ENCODE measurements around the gene PCDH9. TPM values are rescaled to one million over a fixed set of nuclear protein-coding genes. Genes with fewer than 3 reads are reported as not detected.

The PCDH9 gene
- total RNA-seq, 4 donors from 2014 or later: 0.57 to 1.7 (median 0.97) TPM

DNA sequence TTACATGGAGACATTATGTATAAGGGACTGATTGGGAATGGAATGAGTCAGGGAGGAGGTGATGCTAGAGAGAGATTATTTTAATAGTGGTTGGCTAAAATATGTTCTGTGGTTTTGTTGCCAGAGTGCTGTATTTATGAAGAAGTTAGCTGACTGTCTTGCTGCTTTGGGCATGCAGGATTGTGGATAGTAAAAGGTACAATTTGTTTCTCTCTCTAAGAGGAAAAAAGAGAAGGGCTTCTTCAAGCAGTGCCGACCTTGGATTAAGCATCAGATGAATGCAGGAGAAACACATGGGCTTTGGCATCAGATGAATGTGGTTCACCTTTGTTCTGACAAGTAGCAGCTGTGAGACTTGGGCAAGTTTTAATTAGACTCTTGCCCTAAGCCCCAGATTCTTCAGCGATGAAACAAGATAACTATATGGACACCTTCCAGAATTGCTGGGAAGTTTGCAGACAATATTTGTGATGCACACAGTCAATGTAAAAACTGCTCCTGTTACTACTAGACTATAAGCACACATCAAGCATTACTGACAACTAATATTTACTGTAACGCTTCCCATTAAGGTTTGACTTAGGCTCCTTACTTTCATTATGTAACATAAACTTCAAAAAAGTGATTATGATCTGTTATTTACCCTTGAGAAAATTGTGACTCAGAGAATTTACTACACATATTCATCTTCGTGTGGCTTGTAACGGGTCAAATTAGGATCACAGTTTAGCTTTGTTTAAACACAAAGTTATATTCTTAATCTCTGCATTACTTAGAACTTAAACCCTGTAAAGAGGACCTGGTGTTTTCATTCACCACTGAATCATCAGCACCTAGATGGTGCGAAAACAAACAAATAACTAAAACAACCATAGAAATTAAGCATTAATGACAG, 824.0 kb downstream of the PCDH9 start:
- Histone ChIP-seq H3K9me3 (no peaks in the 10 kb centered on the region), H3K4me1 (no peaks in the 10 kb centered on the region), H3K27ac (no peak overlapping the region), H3K27me3 (no peaks in the 10 kb centered on the region), H3K36me3 (no peaks in the 10 kb centered on the region), H3K4me3 (no peak overlapping the region)
- no peak for DNase-seq
- TF ChIP-seq, protein P1, sequence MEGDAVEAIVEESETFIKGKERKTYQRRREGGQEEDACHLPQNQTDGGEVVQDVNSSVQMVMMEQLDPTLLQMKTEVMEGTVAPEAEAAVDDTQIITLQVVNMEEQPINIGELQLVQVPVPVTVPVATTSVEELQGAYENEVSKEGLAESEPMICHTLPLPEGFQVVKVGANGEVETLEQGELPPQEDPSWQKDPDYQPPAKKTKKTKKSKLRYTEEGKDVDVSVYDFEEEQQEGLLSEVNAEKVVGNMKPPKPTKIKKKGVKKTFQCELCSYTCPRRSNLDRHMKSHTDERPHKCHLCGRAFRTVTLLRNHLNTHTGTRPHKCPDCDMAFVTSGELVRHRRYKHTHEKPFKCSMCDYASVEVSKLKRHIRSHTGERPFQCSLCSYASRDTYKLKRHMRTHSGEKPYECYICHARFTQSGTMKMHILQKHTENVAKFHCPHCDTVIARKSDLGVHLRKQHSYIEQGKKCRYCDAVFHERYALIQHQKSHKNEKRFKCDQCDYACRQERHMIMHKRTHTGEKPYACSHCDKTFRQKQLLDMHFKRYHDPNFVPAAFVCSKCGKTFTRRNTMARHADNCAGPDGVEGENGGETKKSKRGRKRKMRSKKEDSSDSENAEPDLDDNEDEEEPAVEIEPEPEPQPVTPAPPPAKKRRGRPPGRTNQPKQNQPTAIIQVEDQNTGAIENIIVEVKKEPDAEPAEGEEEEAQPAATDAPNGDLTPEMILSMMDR (IDR thresholded peaks at IDR 0.05): no peak
- no peak for TF ChIP-seq POLR2A (IDR thresholded peaks at IDR 0.05)

DNA sequence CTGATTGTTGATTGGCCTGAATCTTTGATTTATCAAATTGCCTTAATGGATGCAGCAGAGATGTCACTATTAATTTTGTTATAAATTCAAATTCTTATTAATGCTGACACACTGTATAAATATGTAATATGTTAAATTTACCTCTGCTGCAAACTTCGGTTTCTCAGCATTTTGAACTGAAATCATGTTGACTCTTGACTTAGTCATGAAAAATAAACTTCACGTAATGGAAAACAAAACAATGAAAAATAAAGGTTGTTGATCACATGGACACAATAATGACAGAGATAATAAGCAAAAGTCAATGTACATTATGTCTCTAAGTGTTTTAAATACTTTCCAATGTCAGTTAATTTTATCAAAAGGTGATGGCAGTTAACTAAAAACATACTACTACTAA, 827.6 kb downstream of the PCDH9 start:
- no peak overlapping the region for H3K27ac ChIP-seq
- no peak for DNase-seq
- H3K9me3 ChIP-seq: no peaks in the 10 kb centered on the region
- no peaks in the 10 kb centered on the region for H3K4me1 ChIP-seq
- no peak overlapping the region for H3K4me3 ChIP-seq
- no peaks in the 10 kb centered on the region for H3K27me3 ChIP-seq
- no peaks in the 10 kb centered on the region for H3K36me3 ChIP-seq
- TF ChIP-seq, protein P1 (IDR thresholded peaks at IDR 0.05): no peak
- TF ChIP-seq POLR2A (IDR thresholded peaks at IDR 0.05): no peak

DNA sequence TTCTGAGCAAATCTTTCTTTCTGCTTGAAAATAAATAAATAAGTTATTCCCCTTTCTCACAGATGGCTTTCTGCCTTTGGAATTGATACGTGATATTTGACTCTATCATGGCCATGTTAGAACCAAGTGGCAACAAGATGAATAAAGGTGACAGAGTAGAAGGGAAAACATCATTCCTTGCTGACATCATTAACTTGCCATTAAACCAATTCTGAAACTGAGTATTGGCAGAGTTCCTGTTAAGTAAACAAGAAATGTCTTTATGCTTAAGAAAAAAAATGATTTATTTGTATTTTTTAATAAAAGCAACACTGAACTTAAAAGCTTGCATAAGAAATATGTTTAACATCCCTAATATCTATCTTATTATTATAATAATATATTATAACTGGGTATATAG, 828.1 kb downstream of the PCDH9 start:
- H3K27me3 ChIP-seq: no peaks in the 10 kb centered on the region
- H3K9me3 ChIP-seq: no peaks in the 10 kb centered on the region
- DNase-seq: no peak
- no peak overlapping the region for H3K4me3 ChIP-seq
- no peak overlapping the region for H3K27ac ChIP-seq
- TF ChIP-seq, protein P1 (IDR thresholded peaks at IDR 0.05): no peak
- no peak for TF ChIP-seq POLR2A (IDR thresholded peaks at IDR 0.05)
- H3K36me3 ChIP-seq: no peaks in the 10 kb centered on the region
- H3K4me1 ChIP-seq: no peaks in the 10 kb centered on the region

DNA sequence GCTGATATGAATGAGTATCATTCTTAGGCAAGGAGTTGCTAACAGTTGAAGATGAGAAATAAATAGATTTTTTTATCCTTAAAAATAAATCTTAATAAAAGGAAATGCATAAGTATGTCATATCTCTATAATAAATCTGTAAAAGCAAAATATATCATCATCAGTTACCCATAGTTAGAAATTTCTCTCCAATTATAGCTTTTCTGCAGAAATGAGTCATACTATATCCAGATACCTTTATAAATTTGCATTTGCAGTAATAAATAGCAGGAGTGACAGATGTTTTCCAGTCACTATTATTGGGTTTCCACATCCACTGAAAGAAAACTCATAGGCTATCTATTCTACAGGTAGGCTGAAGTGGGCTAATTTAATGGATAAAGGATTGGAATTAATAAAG, 829.8 kb downstream of the PCDH9 start:
- Histone ChIP-seq H3K9me3 (no peaks in the 10 kb centered on the region), H3K27me3 (no peaks in the 10 kb centered on the region), H3K4me1 (no peaks in the 10 kb centered on the region), H3K4me3 (no peak overlapping the region), H3K27ac (no peak overlapping the region), H3K36me3 (no peaks in the 10 kb centered on the region)
- TF ChIP-seq POLR2A (IDR thresholded peaks at IDR 0.05): no peak
- TF ChIP-seq, protein P1 (IDR thresholded peaks at IDR 0.05): no peak
- no peak for DNase-seq

DNA sequence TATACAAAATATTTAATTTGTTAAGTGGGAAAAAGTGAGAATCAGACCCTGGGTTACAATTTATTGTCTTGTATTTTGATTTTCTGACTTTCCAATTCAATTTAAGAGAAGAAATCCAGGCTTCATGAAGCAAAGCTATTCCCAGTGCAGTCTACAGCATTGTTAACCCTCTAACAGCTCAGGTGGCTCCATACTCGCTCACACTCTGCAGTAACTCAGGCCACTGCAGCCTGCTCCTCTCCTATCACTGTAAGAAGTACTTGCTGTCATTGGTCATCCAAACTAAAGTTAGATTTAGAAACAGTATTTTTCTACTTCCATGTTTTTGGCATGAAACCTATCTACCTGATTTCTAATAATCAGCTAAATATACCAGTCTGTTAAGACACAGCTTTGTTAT, 830.3 kb downstream of the PCDH9 start:
- Histone ChIP-seq H3K27ac (no peak overlapping the region), H3K27me3 (no peaks in the 10 kb centered on the region), H3K9me3 (no peaks in the 10 kb centered on the region), H3K4me1 (no peaks in the 10 kb centered on the region), H3K4me3 (no peak overlapping the region), H3K36me3 (no peaks in the 10 kb centered on the region)
- TF ChIP-seq, protein P1 (IDR thresholded peaks at IDR 0.05): no peak
- no peak for TF ChIP-seq POLR2A (IDR thresholded peaks at IDR 0.05)
- no peak for DNase-seq

Measured in Peyer's patch (tissue), 4 donors.